Osteoblast (primary cell): ENCODE data around the gene HADHB. TPM values are rescaled to one million over a fixed set of nuclear protein-coding genes. Genes with fewer than 3 reads are reported as not detected.

ENCODE experiments used
- DNase-seq: peaks from one replicate; pipeline ENCODE4 v3.0.0; 2011; ENCODE audit warnings: low spot score, mixed read lengths; ENCODE audit not compliant: insufficient read length; ENCODE audit errors: missing footprints
- H2AFZ ChIP-seq: 2 replicates; pipeline ENCODE4 v1.6.0; 2011; ENCODE audit warnings: mild to moderate bottlenecking, low read length
- H3K27ac ChIP-seq: 2 replicates; pipeline ENCODE4 v1.5.1; 2011; ENCODE audit warnings: mild to moderate bottlenecking, low read depth, low read length, moderate library complexity
- H3K27me3 ChIP-seq: 2 replicates; pipeline ENCODE4 v1.6.0; 2012; ENCODE audit warnings: mild to moderate bottlenecking, control low read depth, inconsistent platforms, low read length, moderate library complexity; ENCODE audit not compliant: insufficient read depth
- H3K36me3 ChIP-seq: 2 replicates; pipeline ENCODE4 v1.5.1; 2011; ENCODE audit warnings: mild to moderate bottlenecking, low read length, control low read depth, moderate library complexity; ENCODE audit not compliant: insufficient read depth
- H3K4me1 ChIP-seq: 2 replicates; pipeline ENCODE4 v1.5.1; 2011; ENCODE audit warnings: mild to moderate bottlenecking, low read length, control low read depth, moderate library complexity; ENCODE audit not compliant: insufficient read depth
- H3K4me2 ChIP-seq: 2 replicates; pipeline ENCODE4 v1.6.0; 2011; ENCODE audit warnings: mild to moderate bottlenecking, low read length; ENCODE audit not compliant: insufficient read depth
- H3K4me3 ChIP-seq: fragments of 200-600 bp; sonication (generic); 3 replicates; pipeline ENCODE4 v1.5.1; 2012; ENCODE audit warnings: mild to moderate bottlenecking, low read length, inconsistent platforms; ENCODE audit not compliant: insufficient read depth
- H3K79me2 ChIP-seq: 2 replicates; pipeline ENCODE4 v1.6.0; 2012; ENCODE audit warnings: mild to moderate bottlenecking, low read length, control low read depth, inconsistent platforms; ENCODE audit not compliant: insufficient read depth
- H3K9me3 ChIP-seq: 2 replicates; pipeline ENCODE4 v1.5.1; 2011; ENCODE audit warnings: low read depth, low read length, control low read depth
- H4K20me1 ChIP-seq: 2 replicates; pipeline ENCODE4 v1.6.0; 2012; ENCODE audit warnings: mild to moderate bottlenecking, low read length, control low read depth; ENCODE audit not compliant: insufficient read depth
- total RNA-seq: library from RNA; depleted of rRNA; stranded (reverse); fragments of >200 nt; gene quantifications from 2 replicates; pipeline ENCODE4 v1.2.3, GENCODE V29; 2012
- TF ChIP-seq, protein P1 (sequence below): IDR thresholded peaks from 2 replicates; pipeline ENCODE4 v1.5.1; 2011; ENCODE audit warnings: mild to moderate bottlenecking, low read depth, low read length, moderate library complexity; ENCODE audit errors: extremely low read depth

HADHB gene
- total RNA-seq, 1 donor, result 119 TPM

DNA sequence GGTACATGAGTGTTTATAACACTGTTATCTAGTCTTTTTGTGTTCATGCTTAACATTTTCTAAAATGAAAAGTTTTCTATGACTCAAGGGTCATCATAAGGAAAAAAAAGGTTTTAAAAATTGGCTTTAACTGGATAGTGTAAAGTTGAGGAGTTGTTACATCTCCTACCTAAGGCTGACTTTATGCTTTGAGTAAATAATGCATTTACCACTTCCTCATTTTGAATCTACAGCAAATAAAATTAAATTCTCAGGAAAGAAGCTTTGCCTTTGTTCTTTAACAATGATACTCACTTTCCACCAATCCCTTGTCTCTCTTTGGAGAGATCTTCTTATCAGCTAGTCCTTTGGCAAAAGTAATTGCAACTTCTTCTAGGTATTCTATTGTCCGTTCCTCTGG, 30.0 kb upstream of the HADHB start:
- Histone ChIP-seq H3K4me3 (no peak overlapping the region), H3K36me3 (peaks cover 62% of the 10 kb centered on the region), H3K27ac (no peak overlapping the region), H3K27me3 (no peaks in the 10 kb centered on the region), H3K4me1 (no peaks in the 10 kb centered on the region), H2AFZ (no peak overlapping the region), H3K4me2 (no peak overlapping the region), H3K79me2 (no peaks in the 10 kb centered on the region), H4K20me1 (no peaks in the 10 kb centered on the region), H3K9me3 (no peaks in the 10 kb centered on the region)
- no peak for DNase-seq
- TF ChIP-seq, protein P1, sequence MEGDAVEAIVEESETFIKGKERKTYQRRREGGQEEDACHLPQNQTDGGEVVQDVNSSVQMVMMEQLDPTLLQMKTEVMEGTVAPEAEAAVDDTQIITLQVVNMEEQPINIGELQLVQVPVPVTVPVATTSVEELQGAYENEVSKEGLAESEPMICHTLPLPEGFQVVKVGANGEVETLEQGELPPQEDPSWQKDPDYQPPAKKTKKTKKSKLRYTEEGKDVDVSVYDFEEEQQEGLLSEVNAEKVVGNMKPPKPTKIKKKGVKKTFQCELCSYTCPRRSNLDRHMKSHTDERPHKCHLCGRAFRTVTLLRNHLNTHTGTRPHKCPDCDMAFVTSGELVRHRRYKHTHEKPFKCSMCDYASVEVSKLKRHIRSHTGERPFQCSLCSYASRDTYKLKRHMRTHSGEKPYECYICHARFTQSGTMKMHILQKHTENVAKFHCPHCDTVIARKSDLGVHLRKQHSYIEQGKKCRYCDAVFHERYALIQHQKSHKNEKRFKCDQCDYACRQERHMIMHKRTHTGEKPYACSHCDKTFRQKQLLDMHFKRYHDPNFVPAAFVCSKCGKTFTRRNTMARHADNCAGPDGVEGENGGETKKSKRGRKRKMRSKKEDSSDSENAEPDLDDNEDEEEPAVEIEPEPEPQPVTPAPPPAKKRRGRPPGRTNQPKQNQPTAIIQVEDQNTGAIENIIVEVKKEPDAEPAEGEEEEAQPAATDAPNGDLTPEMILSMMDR, result no peak

DNA sequence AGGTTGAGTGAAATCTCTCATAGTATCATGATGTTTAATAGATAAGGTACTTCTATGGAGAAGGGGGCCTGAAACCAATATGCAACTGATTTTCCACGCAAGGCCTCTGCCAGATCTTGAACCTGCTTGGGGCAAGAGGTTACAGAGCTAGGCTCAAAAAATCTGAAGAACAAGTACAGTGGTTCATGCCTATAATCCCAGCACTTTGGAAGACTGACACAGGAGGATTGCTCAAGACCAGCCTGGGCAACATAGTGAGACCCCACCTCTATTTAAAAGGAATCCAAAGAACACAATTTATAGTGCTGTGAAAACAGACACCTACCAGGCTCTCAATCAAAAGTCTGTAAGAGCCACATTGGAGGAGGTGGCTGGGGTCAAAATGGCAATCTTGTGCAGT, 28.9 kb upstream of the HADHB start:
- Histone ChIP-seq H3K79me2 (no peaks in the 10 kb centered on the region), H2AFZ (no peak overlapping the region), H4K20me1 (no peaks in the 10 kb centered on the region), H3K4me2 (no peak overlapping the region), H3K4me3 (no peak overlapping the region), H3K27me3 (no peaks in the 10 kb centered on the region), H3K9me3 (no peaks in the 10 kb centered on the region), H3K36me3 (peaks cover 61% of the 10 kb centered on the region), H3K4me1 (no peaks in the 10 kb centered on the region), H3K27ac (no peak overlapping the region)
- DNase-seq, result no peak
- TF ChIP-seq, protein P1, result no peak

DNA sequence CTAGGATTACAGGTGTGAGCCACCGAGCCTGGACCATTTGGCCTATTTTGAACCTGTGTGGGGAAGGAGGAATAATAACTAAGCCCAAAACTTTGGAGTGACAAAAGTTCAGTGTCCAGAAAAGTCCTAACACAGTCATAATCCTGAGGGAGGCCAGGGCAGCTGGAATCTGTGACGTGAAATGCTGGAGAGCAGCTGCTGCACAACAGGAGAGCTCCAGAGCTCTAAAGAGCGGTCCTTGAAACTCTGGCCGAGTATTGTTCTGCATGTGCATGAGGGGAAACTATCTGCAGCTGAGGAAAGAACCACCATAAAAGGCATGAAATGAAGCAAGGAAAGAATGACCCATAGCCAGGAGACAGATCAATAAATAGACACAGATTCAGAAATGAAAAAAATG, 28.2 kb upstream of the HADHB start:
- Histone ChIP-seq H3K4me3 (no peak overlapping the region), H3K9me3 (no peaks in the 10 kb centered on the region), H3K27me3 (no peaks in the 10 kb centered on the region), H4K20me1 (no peaks in the 10 kb centered on the region), H2AFZ (no peak overlapping the region), H3K4me1 (no peaks in the 10 kb centered on the region), H3K4me2 (no peak overlapping the region), H3K27ac (no peak overlapping the region), H3K36me3 (peaks cover 57% of the 10 kb centered on the region), H3K79me2 (no peaks in the 10 kb centered on the region)
- no peak for DNase-seq
- TF ChIP-seq, protein P1, result no peak

- TF ChIP-seq, protein P1, result no peak
- Histone ChIP-seq H3K27me3 (no peaks in the 10 kb centered on the region), H2AFZ (no peak overlapping the region), H3K27ac (no peak overlapping the region), H3K4me1 (no peaks in the 10 kb centered on the region), H3K36me3 (peaks cover 54% of the 10 kb centered on the region), H3K79me2 (no peaks in the 10 kb centered on the region), H3K9me3 (no peaks in the 10 kb centered on the region), H3K4me3 (no peak overlapping the region), H3K4me2 (no peak overlapping the region), H4K20me1 (no peaks in the 10 kb centered on the region)
- no peak for DNase-seq
Observed at GRCh38 chr2:26217720-26218119, 27.0 kb upstream of the HADHB start.
